GM19351 (cell line): ENCODE data around the gene XRCC2.
A peak's percentile ranks its signal among the peaks of the same experiment; 100 is the strongest.
"Not testable (repeated sequence)": the region's sequence is repeated elsewhere in the genome, so short reads cannot be mapped to it uniquely, and the experiment has no call there.

Experiments used
- ATAC-seq: cut with Tn5 transposase; IDR thresholded peaks from one replicate; pipeline ENCODE4 v1.9.1; 2021; ENCODE audit warnings: mild to moderate bottlenecking, moderate library complexity; ENCODE audit not compliant: unreplicated experiment

Gene XRCC2

DNA sequence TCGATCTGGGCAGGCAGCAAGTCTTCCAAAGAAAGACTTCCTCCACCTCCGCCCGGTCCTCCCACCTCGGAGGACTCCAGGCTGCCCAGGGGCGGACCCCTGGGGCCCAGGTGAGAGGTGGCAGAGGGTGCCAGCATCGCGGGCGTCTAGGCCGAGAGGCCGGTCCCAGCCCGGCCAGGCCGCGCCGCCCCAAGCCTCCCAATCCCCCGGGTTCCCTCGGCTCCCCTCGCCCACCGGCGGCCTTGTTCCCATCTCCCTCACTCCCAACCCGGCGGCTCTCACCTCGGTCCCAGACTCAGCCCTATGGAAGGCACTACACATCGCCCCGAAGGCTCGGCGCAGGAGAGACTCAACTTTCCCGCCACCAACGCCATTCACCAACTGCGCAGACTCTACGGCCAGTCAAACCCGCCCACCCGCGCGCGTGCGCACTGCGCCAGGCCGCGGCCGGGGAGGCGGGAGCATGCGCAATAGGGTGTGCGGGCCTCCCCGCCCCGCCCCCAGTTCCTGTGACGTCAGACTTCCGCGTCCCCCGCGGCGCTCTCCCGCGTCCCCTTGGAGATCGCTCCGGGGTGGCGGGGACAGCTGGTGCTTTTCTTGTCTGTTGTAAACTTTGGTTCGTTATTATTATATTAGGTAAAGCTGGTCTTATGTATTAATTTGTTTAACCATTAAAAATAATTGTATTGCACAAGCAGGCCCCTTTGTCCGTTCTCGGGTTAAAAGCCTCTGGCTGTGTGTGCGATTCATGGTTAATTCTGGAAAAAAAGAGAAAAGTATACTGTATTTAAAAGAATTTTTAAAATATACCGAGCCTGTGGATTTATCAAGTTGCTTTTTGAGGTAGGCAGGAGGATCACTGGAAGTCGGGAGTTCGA, at the start of gene XRCC2:
Gene XRCC2 (minus strand): TSS at position 383 of the 878 bp plus-strand sequence. CDS start 62 bp downstream, at position 321.
- ATAC-seq: peak; percentile 87

DNA sequence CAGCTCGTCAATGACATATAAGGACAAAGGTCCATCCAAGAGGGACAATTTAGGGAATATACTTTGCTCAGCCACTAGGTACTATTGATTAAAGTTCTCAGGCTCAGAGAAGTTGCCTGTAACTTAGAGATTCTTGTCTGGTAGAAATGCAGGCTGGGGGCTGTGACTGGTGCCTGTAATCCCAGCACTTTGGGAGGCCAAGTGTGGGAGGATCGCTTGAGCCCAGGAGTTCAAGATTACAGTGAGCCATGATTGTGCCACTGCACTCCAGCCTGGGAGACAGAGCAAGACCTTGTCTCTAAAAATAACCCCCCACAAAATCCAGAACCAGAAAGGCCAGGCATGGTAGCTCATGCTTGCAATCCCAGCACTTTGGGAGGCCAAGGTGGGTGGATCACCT, 47.4 kb upstream of the XRCC2 start:
- ATAC-seq: no peak

- not testable (repeated sequence) for ATAC-seq
These were observed 36.6 kb upstream of the XRCC2 start for GRCh38 chr7:152712412-152713042.

DNA sequence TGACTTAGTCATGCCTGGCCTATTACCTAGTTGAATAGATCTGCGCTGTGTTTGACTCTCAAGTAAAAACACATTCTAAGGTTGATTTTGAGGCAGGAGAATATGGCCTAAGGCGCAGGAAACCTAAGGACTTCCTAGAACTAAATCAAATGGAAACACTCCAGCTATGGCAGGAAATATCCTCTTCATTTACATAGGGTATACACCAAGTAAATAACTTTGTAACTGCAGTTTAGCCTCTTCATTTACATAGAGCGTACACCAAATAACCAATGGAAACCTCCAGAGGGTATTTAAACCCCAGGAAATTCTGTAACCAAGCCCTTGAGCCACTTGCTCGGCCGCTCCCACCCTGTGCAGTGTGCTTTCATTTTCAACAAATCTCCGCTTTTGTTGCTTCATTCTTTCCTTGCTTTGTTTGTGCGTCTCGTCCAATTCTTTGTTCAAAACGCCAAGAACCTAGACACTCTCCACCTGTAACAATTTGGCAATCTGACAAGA, 35.6 kb upstream of the XRCC2 start:
- no peak for ATAC-seq

DNA sequence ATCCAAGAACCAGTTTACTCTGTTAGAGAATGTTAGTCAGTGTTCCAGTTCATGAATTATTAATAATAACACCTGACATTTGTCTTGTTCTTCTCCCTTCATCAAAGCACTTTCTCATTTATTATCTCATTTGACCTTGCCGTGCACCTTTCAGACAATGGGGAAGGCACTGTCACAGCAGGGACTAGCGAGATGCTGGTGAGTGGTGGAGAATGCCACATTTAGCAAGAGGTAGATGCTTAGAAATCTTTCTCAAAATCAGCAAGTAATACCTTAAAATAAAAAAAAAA, 34.2 kb upstream of the XRCC2 start:
- no peak for ATAC-seq

GRCh38 chr7:152709287-152710152, 33.6 kb upstream of the XRCC2 start:
- ATAC-seq: no peak

GRCh38 chr7:152704796-152705384, 28.9 kb upstream of the XRCC2 start:
- ATAC-seq: no peak

GRCh38 chr7:152699079-152699478, 23.1 kb upstream of the XRCC2 start:
- no peak for ATAC-seq

GRCh38 chr7:152697268-152697974, 21.5 kb upstream of the XRCC2 start:
- not testable (repeated sequence) for ATAC-seq

DNA sequence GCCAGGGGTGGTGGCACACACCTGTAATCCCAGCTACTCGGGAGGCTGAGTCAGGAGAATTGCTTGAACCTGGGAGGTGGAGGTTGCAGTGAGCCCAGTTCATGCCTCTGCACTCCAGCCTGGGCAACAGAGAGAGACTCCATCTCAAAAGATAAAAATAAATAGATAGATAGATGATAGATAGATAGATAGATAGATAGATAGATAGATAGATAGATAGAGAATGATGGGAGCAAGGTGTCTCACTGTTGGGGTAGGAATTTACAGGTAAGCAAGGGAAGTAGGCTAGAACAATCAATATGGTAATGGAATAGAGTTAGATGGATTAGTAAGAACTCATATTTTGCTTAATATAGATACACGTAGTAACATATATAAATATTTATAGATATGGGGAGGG, 16.3 kb upstream of the XRCC2 start:
- not testable (repeated sequence) for ATAC-seq

GRCh38 chr7:152683297-152683696, 7.4 kb upstream of the XRCC2 start:
- ATAC-seq: no peak

- no peak for ATAC-seq
These were observed 2.1 kb upstream of the XRCC2 start for GRCh38 chr7:152677808-152678670.

DNA sequence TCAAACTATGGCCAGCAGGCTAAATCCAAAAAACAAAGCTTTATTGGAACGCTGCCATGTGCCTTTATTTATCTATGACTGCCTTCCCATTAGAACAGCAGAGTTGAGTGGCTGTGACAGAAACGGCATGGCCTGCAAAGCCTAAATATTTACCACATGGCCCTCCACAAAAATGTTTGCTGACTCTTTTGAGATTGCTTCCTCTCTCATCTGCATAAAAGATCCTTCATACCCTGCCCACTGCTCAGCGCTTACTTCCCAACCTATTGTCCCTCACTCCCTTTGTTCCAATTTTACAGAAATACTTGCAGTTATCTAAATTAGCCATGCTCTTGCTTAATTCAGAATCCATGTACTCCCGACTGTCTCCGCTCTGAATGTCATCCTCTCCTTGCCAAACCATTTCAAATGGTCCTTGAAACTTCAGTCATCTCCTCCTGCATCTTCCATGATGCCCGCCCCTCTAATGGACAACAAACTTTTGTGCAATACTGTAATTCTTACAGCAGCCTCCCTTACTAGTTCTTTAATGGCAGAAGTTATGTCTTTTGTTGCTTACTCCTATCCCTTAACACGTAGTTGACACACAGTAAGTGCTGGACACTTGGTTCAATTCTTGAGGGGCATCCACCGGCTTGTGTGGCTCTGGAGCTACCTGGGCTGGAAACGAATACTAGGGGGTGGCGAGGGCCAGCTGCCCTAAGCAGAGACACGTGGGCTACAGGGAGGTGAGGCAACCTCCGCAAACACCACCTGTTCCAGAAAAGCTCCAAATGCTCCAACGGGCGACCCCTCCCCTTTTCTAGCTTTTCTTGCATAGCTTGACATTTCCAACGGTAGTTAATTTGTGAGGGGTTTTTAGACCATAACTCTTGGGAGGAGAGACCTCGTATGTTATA, 832 bp downstream of the XRCC2 start:
- peak; percentile 35 for ATAC-seq

- no peak for ATAC-seq
These were observed 2.0 kb downstream of the XRCC2 start for GRCh38 chr7:152673897-152674296.

- ATAC-seq: no peak
These were observed 3.3 kb downstream of the XRCC2 start for GRCh38 chr7:152672626-152673025.

GRCh38 chr7:152669758-152670157, 6.2 kb downstream of the XRCC2 start:
- ATAC-seq: no peak

GRCh38 chr7:152668975-152669374, 7.0 kb downstream of the XRCC2 start:
- no peak for ATAC-seq

DNA sequence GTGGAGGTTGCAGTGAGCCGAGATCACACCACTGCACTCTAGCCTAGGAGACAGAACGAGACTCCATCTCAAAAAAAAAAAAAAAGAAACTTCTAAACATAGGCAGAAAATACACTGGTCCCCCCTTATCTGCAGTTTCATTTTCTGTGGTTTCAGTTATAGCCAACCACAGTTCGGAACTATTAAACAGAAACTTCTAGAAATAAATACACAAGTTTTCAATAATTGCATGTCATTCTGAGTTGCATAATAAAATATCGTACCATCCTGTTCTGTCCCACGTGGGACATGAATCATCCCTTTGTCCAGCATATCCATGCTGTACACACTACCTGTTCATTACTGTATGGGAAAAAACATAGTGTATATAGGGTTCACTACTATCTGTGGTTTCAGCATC, 8.0 kb downstream of the XRCC2 start:
- ATAC-seq: peak; percentile 83
